KMS-11 (cell line): ENCODE results near the gene ZNF326.

Experiments used
- H2AFZ ChIP-seq: fragments of 200-600 bp; sonication (generic); 2 replicates; pipeline ENCODE4 v1.6.1; 2016; ENCODE audit warnings: antibody characterized with exemption, mixed run types, low read depth
- H3K27ac ChIP-seq: fragments of 200-600 bp; sonication (generic); 2 replicates; pipeline ENCODE4 v1.6.1; 2016; ENCODE audit warnings: mild to moderate bottlenecking, mixed run types
- H3K27me3 ChIP-seq: fragments of 200-600 bp; sonication (generic); 2 replicates; pipeline ENCODE4 v1.6.1; 2017; ENCODE audit warnings: mild to moderate bottlenecking, low read depth, mixed run types, moderate library complexity; ENCODE audit not compliant: insufficient read depth
- H3K36me3 ChIP-seq: fragments of 200-600 bp; sonication (generic); 2 replicates; pipeline ENCODE4 v1.6.1; 2017; ENCODE audit warnings: mild to moderate bottlenecking, mixed run types; ENCODE audit not compliant: insufficient read depth
- H3K4me1 ChIP-seq: fragments of 200-600 bp; sonication (generic); 2 replicates; pipeline ENCODE4 v1.6.1; 2016; ENCODE audit warnings: mild to moderate bottlenecking, low read depth, mixed run types; ENCODE audit not compliant: poor library complexity, severe bottlenecking
- H3K4me2 ChIP-seq: fragments of 200-600 bp; sonication (generic); 2 replicates; pipeline ENCODE4 v1.7.0; 2016; ENCODE audit warnings: mild to moderate bottlenecking, mixed run types
- H3K4me3 ChIP-seq: fragments of 200-600 bp; sonication (generic); IDR thresholded peaks from 2 replicates; pipeline ENCODE4 v1.6.1; 2017; ENCODE audit warnings: low read depth, low read length, mixed read lengths; ENCODE audit not compliant: insufficient read depth
- H3K79me2 ChIP-seq: fragments of 200-600 bp; sonication (generic); 2 replicates; pipeline ENCODE4 v1.6.1; 2016; ENCODE audit warnings: low read depth, mixed run types; ENCODE audit not compliant: insufficient read depth
- H3K9ac ChIP-seq: fragments of 200-600 bp; sonication (generic); 2 replicates; pipeline ENCODE4 v1.6.1; 2016; ENCODE audit warnings: mild to moderate bottlenecking, mixed run types
- H4K20me1 ChIP-seq: fragments of 200-600 bp; sonication (generic); 2 replicates; pipeline ENCODE4 v1.6.1; 2016; ENCODE audit warnings: mild to moderate bottlenecking, mixed run types; ENCODE audit not compliant: insufficient read depth
- CTCF ChIP-seq: fragments of 200-600 bp; sonication (generic); conservative IDR thresholded peaks from 2 replicates; pipeline ENCODE4 v1.6.1; 2017; ENCODE audit warnings: low read depth, mild to moderate bottlenecking, antibody characterized with exemption, low read length, moderate library complexity, mixed read lengths

The ZNF326 gene

DNA sequence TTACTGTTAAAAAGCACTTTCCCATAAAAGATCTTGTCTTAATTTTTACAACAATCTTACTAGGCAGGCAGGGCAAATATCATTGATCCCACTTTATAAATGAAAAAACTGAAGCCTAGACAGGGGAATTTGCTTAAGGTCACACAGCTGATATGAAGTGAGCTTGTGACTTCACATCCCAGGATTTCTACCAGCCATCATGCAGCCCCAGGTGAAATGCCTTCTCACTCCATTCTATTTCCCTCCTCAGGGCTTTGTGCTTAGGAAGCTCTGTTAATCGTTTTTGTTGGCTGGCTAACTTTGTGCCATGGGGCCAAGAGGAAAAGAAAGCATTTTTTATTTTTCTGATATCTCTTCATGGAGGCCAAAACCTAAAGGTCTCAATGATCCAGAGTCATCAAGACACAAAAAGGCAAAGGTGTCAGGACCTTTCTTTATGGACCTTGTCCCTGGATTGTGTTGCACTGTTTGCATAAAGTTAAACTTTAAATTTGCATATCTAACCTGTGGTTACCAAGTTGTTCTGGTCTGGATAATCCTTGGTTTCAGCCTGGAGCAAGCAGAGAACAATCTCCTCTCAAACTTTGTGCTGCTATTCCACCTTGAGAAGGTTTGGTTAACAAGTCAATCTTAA lies 44.8 kb upstream of the ZNF326 start:
- Histone ChIP-seq H3K9ac (no peak overlapping the region), H3K4me2 (no peak overlapping the region), H3K36me3 (no peaks in the 10 kb centered on the region), H3K4me3 (no peak overlapping the region), H3K79me2 (no peaks in the 10 kb centered on the region), H3K27ac (no peak overlapping the region), H3K4me1 (peaks cover 13% of the 10 kb centered on the region), H2AFZ (no peak overlapping the region), H3K27me3 (no peaks in the 10 kb centered on the region), H4K20me1 (no peaks in the 10 kb centered on the region)
- no peak for TF ChIP-seq CTCF

- Histone ChIP-seq H3K27ac (no peak overlapping the region), H3K4me2 (no peak overlapping the region), H2AFZ (no peak overlapping the region), H3K79me2 (no peaks in the 10 kb centered on the region), H3K4me3 (no peak overlapping the region), H4K20me1 (no peaks in the 10 kb centered on the region), H3K36me3 (no peaks in the 10 kb centered on the region), H3K27me3 (no peaks in the 10 kb centered on the region), H3K9ac (no peak overlapping the region), H3K4me1 (peaks cover 13% of the 10 kb centered on the region)
- no peak for TF ChIP-seq CTCF
Observed at GRCh38 chr1:89950703-89951102, 44.2 kb upstream of the ZNF326 start.

DNA sequence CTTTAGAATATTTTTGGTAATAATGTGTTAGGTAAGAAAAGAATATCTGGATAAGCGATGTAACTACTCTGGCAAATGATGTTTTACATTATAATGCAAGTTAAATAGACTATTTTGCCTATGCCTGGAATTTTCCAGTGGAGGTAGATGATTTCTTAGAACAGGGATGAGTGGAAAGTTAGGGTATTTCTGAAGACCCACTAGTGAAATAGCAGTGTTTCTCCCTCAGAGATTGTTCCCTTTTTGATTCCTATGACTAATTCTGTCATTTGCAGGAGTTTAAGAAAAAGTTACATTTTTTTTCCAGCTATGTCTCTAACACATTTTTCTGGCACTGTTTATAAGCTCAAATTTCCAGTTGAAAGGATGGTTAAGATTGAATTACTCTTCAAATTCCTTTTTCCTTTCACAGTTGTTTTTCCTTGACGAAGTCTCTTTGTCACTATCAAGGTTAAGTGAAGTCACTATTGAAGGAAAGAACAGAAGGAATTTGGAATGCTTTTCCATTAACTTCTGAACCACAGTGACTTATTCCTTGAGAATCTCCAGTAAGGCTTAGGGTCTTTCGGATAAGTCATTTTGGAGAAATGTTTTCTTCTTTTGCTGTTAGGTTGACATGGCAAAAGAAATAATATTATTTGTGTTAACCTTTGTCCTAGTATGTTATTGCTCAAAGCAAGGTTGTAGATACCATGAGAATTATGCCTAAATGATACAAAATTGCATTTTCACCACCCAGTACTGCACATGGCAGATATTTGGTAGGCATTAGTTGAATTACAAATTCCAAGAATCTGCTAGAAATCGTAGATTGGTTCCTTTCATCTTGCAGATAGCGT lies 42.9 kb upstream of the ZNF326 start:
- H3K79me2 ChIP-seq = no peaks in the 10 kb centered on the region
- H3K4me1 ChIP-seq = peaks cover 13% of the 10 kb centered on the region
- H3K4me3 ChIP-seq = no peak overlapping the region
- no peaks in the 10 kb centered on the region for H3K36me3 ChIP-seq
- H3K4me2 ChIP-seq = no peak overlapping the region
- H3K27me3 ChIP-seq = no peaks in the 10 kb centered on the region
- no peak overlapping the region for H2AFZ ChIP-seq
- H3K27ac ChIP-seq = no peak overlapping the region
- no peaks in the 10 kb centered on the region for H4K20me1 ChIP-seq
- no peak overlapping the region for H3K9ac ChIP-seq
- TF ChIP-seq CTCF = no peak

DNA sequence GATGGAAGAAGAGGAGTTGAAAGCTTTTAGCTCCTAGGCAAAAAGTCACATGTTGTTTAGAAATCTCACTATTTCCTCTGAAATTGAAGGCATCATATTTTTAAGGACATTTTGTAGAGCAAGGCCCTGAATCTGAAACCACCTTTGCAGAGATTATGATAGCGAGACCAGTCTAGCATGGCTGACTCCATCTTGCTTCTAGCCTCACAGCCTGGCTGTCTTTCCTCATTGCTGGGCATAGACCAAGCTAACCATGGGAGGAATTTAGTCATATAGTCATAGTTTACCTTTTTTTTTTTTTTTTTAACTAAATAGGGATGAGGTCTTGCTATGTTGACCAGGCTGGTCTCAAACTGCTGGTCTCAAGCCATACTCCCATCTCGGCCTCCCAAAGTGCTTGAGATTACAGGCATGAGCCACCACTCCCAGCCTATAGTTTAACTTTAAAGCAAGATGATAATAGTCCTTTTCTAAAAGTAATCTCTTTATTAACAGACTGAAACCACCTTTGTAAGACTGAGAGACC lies 42.2 kb upstream of the ZNF326 start:
- Histone ChIP-seq H2AFZ (no peak overlapping the region; the same call in 1 of the 2 replicates), H4K20me1 (no peaks in the 10 kb centered on the region), H3K79me2 (no peaks in the 10 kb centered on the region), H3K36me3 (no peaks in the 10 kb centered on the region), H3K4me3 (no peak overlapping the region), H3K27ac (no peak overlapping the region), H3K27me3 (no peaks in the 10 kb centered on the region), H3K4me2 (no peak overlapping the region), H3K4me1 (peaks cover 13% of the 10 kb centered on the region), H3K9ac (no peak overlapping the region)
- no peak for TF ChIP-seq CTCF
